GM18511 (cell line): Measurements from ENCODE around the gene TRHDE.

Experiments
- ATAC-seq: cut with Tn5 transposase; IDR thresholded peaks from one replicate; pipeline ENCODE4 v1.9.1; 2021; ENCODE audit warnings: mild to moderate bottlenecking, moderate library complexity; ENCODE audit not compliant: unreplicated experiment

TRHDE gene

GRCh38 chr12:72716221-72716620 is 444.1 kb downstream of the TRHDE start:
- ATAC-seq = no peak

- ATAC-seq = no peak
These were observed 444.9 kb downstream of the TRHDE start for GRCh38 chr12:72717036-72717435.
